ENCODE data around the gene LRRC55. TPM values are rescaled to one million over a fixed set of nuclear protein-coding genes. Genes with fewer than 3 reads are reported as not detected.

The LRRC55 gene
- total RNA-seq, 4 donors from 2014 or later: under 0.01 to 0.39 (median 0.19) TPM

DNA sequence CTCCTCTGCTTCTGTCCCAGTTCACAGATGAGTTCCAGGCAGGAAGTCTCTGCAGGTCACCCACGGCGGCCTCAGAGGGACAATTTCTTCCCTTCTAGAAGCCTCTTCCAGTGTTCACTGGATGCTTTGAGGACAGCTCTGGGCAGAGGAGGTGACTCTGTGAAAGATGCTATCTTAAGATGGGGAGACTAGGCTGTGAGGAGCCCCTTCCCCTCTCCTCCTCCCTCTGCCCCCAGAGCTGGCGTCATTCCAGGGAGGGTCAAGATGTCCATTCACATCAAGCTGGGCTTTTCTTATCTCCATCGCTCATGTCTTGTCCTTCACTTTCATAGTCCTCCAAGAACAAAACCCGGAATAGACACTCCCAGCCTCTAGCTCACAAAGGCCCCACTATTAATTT lies 51.9 kb downstream of the LRRC55 start:
- H3K9me3 ChIP-seq: no peaks in the 10 kb centered on the region
- intact Hi-C loops (cut with DNase I): loop anchor here (5.0 kb wide), 1 partner anchor 121 kb away; no protein-coding TSS in a partner anchor

DNA sequence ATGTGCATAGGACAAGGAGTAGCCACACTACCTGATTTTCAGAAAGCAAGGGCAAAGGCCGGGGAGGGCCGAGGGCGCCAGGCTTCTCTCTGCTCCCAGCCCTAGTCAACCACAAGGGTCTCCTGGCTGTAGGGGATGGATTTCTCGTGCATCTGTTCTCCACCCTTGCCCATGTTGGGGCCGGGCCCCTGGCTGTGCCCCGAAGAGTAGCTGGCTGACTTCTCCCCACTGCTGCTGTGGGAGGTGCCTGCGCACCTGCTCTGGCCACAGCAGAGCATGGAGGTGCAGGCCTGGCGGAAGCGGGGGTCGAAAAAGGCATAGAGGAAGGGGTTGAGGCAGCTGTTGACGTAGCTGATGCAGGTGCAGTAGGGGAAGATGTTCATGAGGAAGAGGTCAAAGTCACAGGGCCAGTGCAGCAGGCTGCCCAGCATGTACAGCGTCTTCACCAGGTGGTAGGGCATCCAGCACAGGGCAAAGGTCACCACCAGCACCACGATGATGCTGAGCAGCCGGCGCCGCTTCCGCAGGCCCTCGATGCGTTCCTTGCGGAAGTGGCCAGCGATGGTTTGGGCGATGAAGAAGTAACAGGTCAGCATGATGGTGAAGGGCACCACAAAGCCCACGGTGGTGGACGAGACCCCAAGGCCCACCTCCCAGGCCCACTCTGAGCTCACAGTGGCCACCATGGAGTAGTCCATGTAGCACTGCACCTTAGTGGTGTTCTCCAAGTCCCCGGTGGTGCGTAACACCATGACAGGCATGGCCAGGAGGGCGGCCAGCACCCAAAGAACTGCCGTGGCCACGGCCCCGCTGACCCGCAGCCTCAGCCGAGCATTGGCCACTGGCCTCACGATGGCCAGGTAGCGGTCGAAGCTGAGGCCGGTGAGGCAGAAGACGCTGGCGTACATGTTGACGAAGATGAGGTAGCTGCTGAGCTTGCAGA lies 54.3 kb downstream of the LRRC55 start:
- Histone ChIP-seq H3K9me3 (no peaks in the 10 kb centered on the region), H3K4me3 (peak overlapping the region in 3 of 4 donors; percentile 10 to 30 (median 16)), H3K27me3 (peaks cover 0 to 56% (median 0%) of the 10 kb centered on the region in 4 donors), H3K27ac (replicated peaks in 1 of 4) (peak overlapping the region in 2 of 4 donors; percentile 7 to 32), H3K36me3 (no peaks in the 10 kb centered on the region), H3K4me1 (peaks cover 0 to 5% (median 2%) of the 10 kb centered on the region in 4 donors)
- intact Hi-C loops (cut with DNase I): no loop called here
- no peak for DNase-seq (ENCODE audit: extremely low spot score)
- TF ChIP-seq EP300 (IDR thresholded peaks at IDR 0.05) (no peak), POLR2AphosphoS5 (IDR thresholded peaks at IDR 0.05) (no peak), POLR2A (IDR thresholded peaks at IDR 0.05; ENCODE audit: low read depth) (no peak)
- TF ChIP-seq, protein P1, sequence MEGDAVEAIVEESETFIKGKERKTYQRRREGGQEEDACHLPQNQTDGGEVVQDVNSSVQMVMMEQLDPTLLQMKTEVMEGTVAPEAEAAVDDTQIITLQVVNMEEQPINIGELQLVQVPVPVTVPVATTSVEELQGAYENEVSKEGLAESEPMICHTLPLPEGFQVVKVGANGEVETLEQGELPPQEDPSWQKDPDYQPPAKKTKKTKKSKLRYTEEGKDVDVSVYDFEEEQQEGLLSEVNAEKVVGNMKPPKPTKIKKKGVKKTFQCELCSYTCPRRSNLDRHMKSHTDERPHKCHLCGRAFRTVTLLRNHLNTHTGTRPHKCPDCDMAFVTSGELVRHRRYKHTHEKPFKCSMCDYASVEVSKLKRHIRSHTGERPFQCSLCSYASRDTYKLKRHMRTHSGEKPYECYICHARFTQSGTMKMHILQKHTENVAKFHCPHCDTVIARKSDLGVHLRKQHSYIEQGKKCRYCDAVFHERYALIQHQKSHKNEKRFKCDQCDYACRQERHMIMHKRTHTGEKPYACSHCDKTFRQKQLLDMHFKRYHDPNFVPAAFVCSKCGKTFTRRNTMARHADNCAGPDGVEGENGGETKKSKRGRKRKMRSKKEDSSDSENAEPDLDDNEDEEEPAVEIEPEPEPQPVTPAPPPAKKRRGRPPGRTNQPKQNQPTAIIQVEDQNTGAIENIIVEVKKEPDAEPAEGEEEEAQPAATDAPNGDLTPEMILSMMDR (IDR thresholded peaks at IDR 0.05): no peak
- 72% methylated on average over 29 of the region's 39 CpGs for WGBS

More for the DNA sequence above, 51.9 kb downstream of the LRRC55 start:
- TF ChIP-seq POLR2AphosphoS5 (IDR thresholded peaks at IDR 0.05): no peak
- TF ChIP-seq POLR2A (IDR thresholded peaks at IDR 0.05; ENCODE audit: low read depth): no peak
- TF ChIP-seq EP300 (IDR thresholded peaks at IDR 0.05): no peak
- TF ChIP-seq, protein P1 (IDR thresholded peaks at IDR 0.05): no peak
- H3K27me3 ChIP-seq: peaks cover 0 to 56% (median 2%) of the 10 kb centered on the region in 4 donors
- 66% methylated on average over 5 of the region's 5 CpGs for WGBS
- H3K36me3 ChIP-seq: no peaks in the 10 kb centered on the region
- no peak overlapping the region for H3K27ac ChIP-seq (replicated peaks in 1 of 4)
- peaks cover 0 to 7% (median 0%) of the 10 kb centered on the region in 4 donors for H3K4me1 ChIP-seq
- DNase-seq (ENCODE audit: extremely low spot score): no peak
- no peak overlapping the region for H3K4me3 ChIP-seq

DNA sequence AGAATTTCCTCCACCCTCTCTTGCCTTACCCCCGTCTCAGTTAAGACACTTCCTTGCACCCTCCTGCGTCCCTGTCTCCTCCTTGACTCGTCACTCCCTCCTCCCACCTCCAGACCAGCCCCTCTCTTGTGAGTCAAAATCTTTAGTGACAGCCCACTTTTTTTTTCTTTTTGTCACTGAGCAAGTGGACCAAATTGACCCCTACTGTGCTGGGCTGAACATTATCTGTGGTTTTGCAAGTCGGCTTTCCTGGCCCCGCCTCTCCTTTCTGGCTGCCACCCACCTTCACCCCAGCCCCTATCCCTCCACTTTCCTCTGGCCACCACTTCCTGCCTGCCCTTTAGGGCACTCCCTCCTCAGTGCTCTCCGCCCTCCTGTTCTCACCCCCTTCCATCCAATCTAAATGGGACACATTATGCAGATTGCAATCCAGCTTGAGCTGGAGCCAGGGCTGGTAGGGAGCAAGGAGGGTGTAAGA lies 55.5 kb downstream of the LRRC55 start, which contains the start of gene APLNR:
Gene APLNR, minus strand, starts transcription at position 47 of the 478 bp plus-strand sequence. CDS start 246 bp downstream, outside the sequence.
- H3K4me1 ChIP-seq: peaks cover 0 to 7% (median 2%) of the 10 kb centered on the region in 4 donors
- 47% methylated on average over 6 of the region's 6 CpGs for WGBS
- H3K27ac ChIP-seq (replicated peaks in 1 of 4): peak within 1 kb of the TSS in 2 of 4 donors; percentile 7 to 32

DNA sequence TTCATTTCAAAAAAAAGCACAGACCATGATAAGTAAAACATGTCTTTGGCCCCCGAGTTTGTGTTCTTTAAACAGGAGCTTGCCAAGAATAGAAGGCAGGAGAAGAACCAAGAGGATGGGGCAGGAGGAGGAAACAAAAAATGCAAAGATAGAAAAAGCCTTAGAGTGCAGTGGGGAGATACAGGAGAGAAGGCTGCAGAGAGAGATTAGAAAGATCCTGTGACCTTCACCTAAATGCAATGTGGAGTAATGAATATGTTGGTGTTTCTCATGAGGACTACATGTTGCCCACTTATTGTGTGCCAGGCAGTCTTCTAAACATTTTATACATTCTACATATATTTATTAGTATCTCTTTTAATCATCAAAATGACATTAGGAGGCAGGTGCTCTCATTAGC lies 57.6 kb downstream of the LRRC55 start:
- intact Hi-C loops (cut with DNase I): no loop called here
- Histone ChIP-seq H3K27ac (replicated peaks in 1 of 4) (no peak overlapping the region), H3K4me1 (peaks cover 0 to 5% (median 2%) of the 10 kb centered on the region in 4 donors), H3K9me3 (no peaks in the 10 kb centered on the region), H3K27me3 (peaks cover 0 to 31% (median 0%) of the 10 kb centered on the region in 4 donors), H3K36me3 (no peaks in the 10 kb centered on the region), H3K4me3 (no peak overlapping the region)
- TF ChIP-seq, protein P1 (IDR thresholded peaks at IDR 0.05): no peak
- TF ChIP-seq POLR2AphosphoS5 (IDR thresholded peaks at IDR 0.05) (no peak), EP300 (IDR thresholded peaks at IDR 0.05) (no peak), POLR2A (IDR thresholded peaks at IDR 0.05; ENCODE audit: low read depth) (no peak)
- 63% methylated on average over 1 of the region's 1 CpG for WGBS
- no peak for DNase-seq (ENCODE audit: extremely low spot score)

More for the DNA sequence above, 55.5 kb downstream of the LRRC55 start, which contains the start of gene APLNR:
- Histone ChIP-seq H3K36me3 (no peaks in the 10 kb centered on the region), H3K9me3 (no peaks in the 10 kb centered on the region), H3K4me3 (peak within 1 kb of the TSS in 3 of 4 donors; percentile 10 to 30 (median 16)), H3K27me3 (peaks cover 0 to 52% (median 0%) of the 10 kb centered on the region in 4 donors)
- TF ChIP-seq EP300 (IDR thresholded peaks at IDR 0.05): no peak
- TF ChIP-seq POLR2AphosphoS5 (IDR thresholded peaks at IDR 0.05): no peak
- TF ChIP-seq, protein P1 (IDR thresholded peaks at IDR 0.05): no peak
- no peak for TF ChIP-seq POLR2A (IDR thresholded peaks at IDR 0.05; ENCODE audit: low read depth)
- intact Hi-C loops (cut with DNase I): no loop called here
- no peak for DNase-seq (ENCODE audit: extremely low spot score)

All from esophagus muscularis mucosa (tissue), 4 donors.